MCF 10A (cell line): ENCODE data around the gene WDR5. TPM values are rescaled to one million over a fixed set of nuclear protein-coding genes. Genes with fewer than 3 reads are reported as not detected.

Experiments used
- BruUV-seq: library from RNA; stranded (reverse); fragments of 400-500 nt; replicated peaks from 2 replicates; lab custom pipeline; 2021; lab: Mats Ljungman, UMichigan
- CTCF ChIA-PET: fragments of 300-600 bp; sonication (Branson Sonifier 250); formaldehyde crosslinking; extraction: SDS; loops from one replicate; lab custom pipeline; 2021; ENCODE audit warnings: antibody characterized with exemption, inconsistent platforms; lab: Yijun Ruan, JAX
- POLR2A ChIA-PET: fragments of 300-600, 350-650 bp; sonication (Branson Sonifier 250); formaldehyde crosslinking; extraction: SDS; loops from one replicate; lab custom pipeline; 2020; ENCODE audit warnings: antibody characterized with exemption, inconsistent platforms; lab: Yijun Ruan, JAX
- DNase-seq: peaks from one replicate; pipeline ENCODE4 v3.0.0-alpha.2; 2018; ENCODE audit not compliant: unreplicated experiment
- H3K27ac Mint-ChIP-seq: one replicate; pipeline ENCODE4 v1.8.0; 2022; ENCODE audit warnings: mild to moderate bottlenecking, low read depth, mixed read lengths; ENCODE audit not compliant: unreplicated experiment
- H3K27me3 Mint-ChIP-seq: one replicate; pipeline ENCODE4 v1.8.0; 2022; ENCODE audit warnings: mixed read lengths; ENCODE audit not compliant: insufficient read depth, unreplicated experiment
- H3K36me3 Mint-ChIP-seq: one replicate; pipeline ENCODE4 v1.8.0; 2022; ENCODE audit warnings: mild to moderate bottlenecking, moderate library complexity, mixed read lengths; ENCODE audit not compliant: insufficient read depth, unreplicated experiment
- H3K4me1 Mint-ChIP-seq: one replicate; pipeline ENCODE4 v1.8.0; 2022; ENCODE audit warnings: mixed read lengths; ENCODE audit not compliant: insufficient read depth, unreplicated experiment
- H3K4me3 Mint-ChIP-seq: one replicate; pipeline ENCODE4 v1.8.0; 2022; ENCODE audit warnings: mild to moderate bottlenecking, moderate library complexity, mixed read lengths; ENCODE audit not compliant: unreplicated experiment
- H3K9me3 Mint-ChIP-seq: one replicate; pipeline ENCODE4 v1.8.0; 2022; ENCODE audit warnings: mixed read lengths; ENCODE audit not compliant: unreplicated experiment
- intact Hi-C: fragments of 100-400 bp; cut with micrococcal nuclease; formaldehyde crosslinking; loops from 2 replicates; pipeline ENCODE4 v1.14.1; 2022
- total RNA-seq: library from RNA; stranded (reverse); gene quantifications from 2 replicates; pipeline ENCODE4 v1.2.3, GENCODE V29; 2022
- TF ChIP-seq, protein P1 (sequence below): fragments of 200-600 bp; IDR thresholded peaks from one replicate; pipeline ENCODE4 v1.8.0; 2022; ENCODE audit warnings: antibody characterized with exemption, mild to moderate bottlenecking; ENCODE audit not compliant: unreplicated experiment

Gene WDR5
- total RNA-seq, 1 experiment from 2014 or later: 43.8 TPM

DNA sequence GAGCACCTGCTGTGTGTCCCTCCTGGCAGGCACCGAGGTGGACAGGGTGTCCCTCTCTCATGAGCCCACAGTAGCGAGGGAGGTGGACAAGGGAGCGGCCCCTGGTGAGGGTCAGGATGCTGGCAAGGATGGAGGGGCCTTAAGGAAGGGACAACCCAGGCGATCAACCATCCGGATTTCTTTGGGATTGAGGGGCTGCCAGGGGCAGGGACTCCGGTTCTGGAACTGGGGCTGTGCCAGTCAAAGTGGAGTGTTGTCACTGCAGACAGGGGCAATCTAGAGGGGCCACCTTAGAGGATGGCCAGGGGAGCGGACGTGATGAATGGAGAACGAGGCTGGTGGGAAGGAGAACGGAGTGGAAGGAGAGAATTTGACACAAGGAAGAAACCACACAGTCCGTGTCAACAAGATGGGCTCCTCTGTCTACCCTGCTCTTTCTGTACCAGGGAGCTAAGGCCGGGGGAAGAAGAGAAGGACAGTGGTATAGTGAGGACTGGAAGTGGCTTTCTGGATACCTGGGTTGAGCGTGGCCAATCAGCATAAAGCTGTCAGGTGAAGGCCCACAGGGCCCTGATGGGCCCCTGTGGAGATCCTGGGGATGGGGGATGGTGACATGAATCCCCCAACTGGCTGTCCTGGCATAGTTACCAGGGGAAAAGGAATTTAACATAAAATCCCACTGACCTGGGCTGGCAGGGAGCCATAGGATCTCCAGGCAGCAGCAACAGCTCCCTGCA, 4.2 kb upstream of the WDR5 start:
- BruUV-seq: no TSS peak
- peaks cover 4% of the 10 kb centered on the region for H3K36me3 Mint-ChIP-seq

DNA sequence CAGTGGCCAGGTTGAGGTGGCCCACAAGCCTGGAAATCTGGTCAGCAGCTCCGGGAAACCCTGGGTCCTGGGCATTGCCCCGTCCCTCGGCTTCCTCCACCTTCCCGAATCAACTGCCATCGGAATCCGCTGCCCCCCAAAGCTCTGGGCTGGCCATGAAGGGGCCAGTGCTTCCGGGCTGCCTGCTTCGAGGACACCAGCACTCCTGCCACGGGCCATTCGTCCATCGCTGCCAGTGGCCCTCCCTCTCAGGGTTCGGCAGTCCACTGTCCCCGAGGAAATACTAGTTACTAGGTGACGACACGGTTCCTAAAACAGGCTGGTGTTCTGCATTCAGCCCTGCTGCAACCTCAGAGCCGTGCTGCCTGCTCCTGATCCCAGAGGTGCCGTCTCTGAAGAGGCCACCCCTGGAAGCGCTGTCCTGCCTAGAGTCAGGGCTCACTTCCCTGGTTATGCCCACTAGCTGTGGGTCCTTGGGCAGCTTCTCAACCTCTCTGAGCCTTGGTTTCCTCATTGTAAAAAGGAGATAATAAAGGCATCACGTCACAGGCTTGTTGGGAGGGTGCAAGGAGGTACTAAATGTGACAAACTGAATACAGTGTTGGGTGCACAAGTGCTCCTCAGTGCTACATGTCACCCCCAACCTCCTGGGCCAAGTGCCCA, 3.5 kb upstream of the WDR5 start:
- ChIA-PET POLR2A (interaction anchor here (0.6 to 1.3 kb wide), 4 partner anchors 63 to 859 kb away, joined by 3 read pairs; no protein-coding TSS in a partner anchor), CTCF (no interaction called here)
- DNase-seq: no peak
- H3K9me3 Mint-ChIP-seq: no peaks in the 10 kb centered on the region
- no peak overlapping the region for H3K27ac Mint-ChIP-seq
- no peak overlapping the region for H3K4me3 Mint-ChIP-seq
- H3K27me3 Mint-ChIP-seq: no peaks in the 10 kb centered on the region
- BruUV-seq: no TSS peak
- H3K36me3 Mint-ChIP-seq: peaks cover 4% of the 10 kb centered on the region
- intact Hi-C loops: no loop called here
- TF ChIP-seq, protein P1, sequence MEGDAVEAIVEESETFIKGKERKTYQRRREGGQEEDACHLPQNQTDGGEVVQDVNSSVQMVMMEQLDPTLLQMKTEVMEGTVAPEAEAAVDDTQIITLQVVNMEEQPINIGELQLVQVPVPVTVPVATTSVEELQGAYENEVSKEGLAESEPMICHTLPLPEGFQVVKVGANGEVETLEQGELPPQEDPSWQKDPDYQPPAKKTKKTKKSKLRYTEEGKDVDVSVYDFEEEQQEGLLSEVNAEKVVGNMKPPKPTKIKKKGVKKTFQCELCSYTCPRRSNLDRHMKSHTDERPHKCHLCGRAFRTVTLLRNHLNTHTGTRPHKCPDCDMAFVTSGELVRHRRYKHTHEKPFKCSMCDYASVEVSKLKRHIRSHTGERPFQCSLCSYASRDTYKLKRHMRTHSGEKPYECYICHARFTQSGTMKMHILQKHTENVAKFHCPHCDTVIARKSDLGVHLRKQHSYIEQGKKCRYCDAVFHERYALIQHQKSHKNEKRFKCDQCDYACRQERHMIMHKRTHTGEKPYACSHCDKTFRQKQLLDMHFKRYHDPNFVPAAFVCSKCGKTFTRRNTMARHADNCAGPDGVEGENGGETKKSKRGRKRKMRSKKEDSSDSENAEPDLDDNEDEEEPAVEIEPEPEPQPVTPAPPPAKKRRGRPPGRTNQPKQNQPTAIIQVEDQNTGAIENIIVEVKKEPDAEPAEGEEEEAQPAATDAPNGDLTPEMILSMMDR: no peak
- peaks cover 19% of the 10 kb centered on the region for H3K4me1 Mint-ChIP-seq

More for the DNA sequence above, 4.2 kb upstream of the WDR5 start:
- no peak for DNase-seq
- Mint-ChIP-seq H3K4me3 (no peak overlapping the region), H3K27me3 (no peaks in the 10 kb centered on the region), H3K4me1 (peaks cover 19% of the 10 kb centered on the region), H3K27ac (peak overlapping the region; percentile 79), H3K9me3 (no peaks in the 10 kb centered on the region)
- CTCF ChIA-PET: interaction anchor here (0.7 kb wide), 1 partner anchor 25 kb away, joined by 3 read pairs; no protein-coding TSS in a partner anchor
- TF ChIP-seq, protein P1: no peak
- POLR2A ChIA-PET: interaction anchor here (0.7 to 1.2 kb wide), 5 partner anchors 7 to 543 kb away, joined by 3 to 7 read pairs (median 3); no protein-coding TSS in a partner anchor
- intact Hi-C loops: no loop called here

DNA sequence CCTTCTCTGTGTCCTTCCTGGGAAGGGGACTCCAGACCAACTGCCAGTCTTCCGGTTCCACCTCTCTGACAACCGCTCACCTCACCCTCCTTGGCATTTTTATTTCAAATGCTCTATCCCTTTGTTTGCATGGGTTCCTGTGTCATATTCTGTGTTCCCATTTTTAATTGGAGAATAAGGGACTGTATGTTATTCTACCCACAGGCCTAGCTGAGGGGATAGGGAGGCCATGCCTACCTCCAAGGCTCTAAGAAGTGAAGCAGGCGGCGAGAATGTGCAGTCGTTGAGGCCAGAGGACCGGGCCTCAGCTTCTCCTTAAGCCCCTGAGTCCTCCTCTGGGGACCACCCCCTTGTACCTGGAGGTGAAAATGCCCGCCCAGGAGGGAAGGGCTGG, 936 bp upstream of the WDR5 start:
- peaks cover 13% of the 10 kb centered on the region for H3K36me3 Mint-ChIP-seq
- peak overlapping the region; percentile 81 for H3K27ac Mint-ChIP-seq
- DNase-seq: no peak
- H3K4me3 Mint-ChIP-seq: peak overlapping the region; percentile 77
- BruUV-seq: no TSS peak
- CTCF ChIA-PET: interaction anchor here (0.7 kb wide), 1 partner anchor 221 kb away, joined by 3 read pairs; no protein-coding TSS in a partner anchor
- POLR2A ChIA-PET: interaction anchor here (0.7 to 2.9 kb wide), 6 partner anchors 47 to 272 kb away, joined by 3 to 23 read pairs (median 4); no protein-coding TSS in a partner anchor
- TF ChIP-seq, protein P1: no peak
- no peaks in the 10 kb centered on the region for H3K9me3 Mint-ChIP-seq
- no peaks in the 10 kb centered on the region for H3K27me3 Mint-ChIP-seq
- intact Hi-C loops: no loop called here
- H3K4me1 Mint-ChIP-seq: peaks cover 31% of the 10 kb centered on the region
